Breast epithelium (tissue), 3 donors: ENCODE results near the gene IGFBP7.

ENCODE experiments used
- CTCF ChIP-seq, 3 donors: fragments of 450-650 bp; IDR thresholded peaks; one replicate each; pipeline ENCODE4 v1.5.1; 2016 to 2017; ENCODE audit warnings: antibody characterized with exemption in 3 of 3, mild to moderate bottlenecking in 3 of 3, moderate library complexity in 3 of 3
- POLR2A ChIP-seq: fragments of 450-650 bp; IDR thresholded peaks from one replicate; pipeline ENCODE4 v1.6.1; 2016; ENCODE audit warnings: antibody characterized with exemption, mild to moderate bottlenecking, moderate library complexity
- POLR2AphosphoS5 ChIP-seq, 3 donors: sonication (generic); formaldehyde crosslinking; IDR thresholded peaks; one replicate each; pipeline ENCODE4 v1.6.1; 2017; ENCODE audit warnings: antibody characterized with exemption in 3 of 3

DNA sequence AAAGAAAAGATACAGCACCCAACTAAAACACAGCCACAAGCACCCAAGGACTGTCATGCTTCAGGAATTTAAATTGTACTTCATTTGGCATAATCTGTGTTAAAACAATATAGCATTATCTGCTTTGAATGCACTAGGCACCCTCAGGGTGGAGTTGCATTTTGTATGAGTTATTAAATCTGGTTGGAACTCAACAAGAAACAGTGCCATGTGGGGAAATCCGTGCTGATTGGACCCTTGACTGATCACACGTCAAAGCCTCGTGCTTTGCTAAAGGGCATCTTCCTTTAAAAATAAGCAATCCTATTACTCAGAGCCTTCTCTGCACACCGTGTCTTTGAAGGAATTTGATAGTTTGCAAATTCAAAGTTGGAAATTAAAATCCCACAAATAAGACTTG lies 35.4 kb downstream of the IGFBP7 start:
- no peak for TF ChIP-seq CTCF (IDR thresholded peaks at IDR 0.05)
- no peak for TF ChIP-seq POLR2A
- no peak for TF ChIP-seq POLR2AphosphoS5 (IDR thresholded peaks at IDR 0.05)
